ENCODE measurements around the gene RAB11FIP3.

DNA sequence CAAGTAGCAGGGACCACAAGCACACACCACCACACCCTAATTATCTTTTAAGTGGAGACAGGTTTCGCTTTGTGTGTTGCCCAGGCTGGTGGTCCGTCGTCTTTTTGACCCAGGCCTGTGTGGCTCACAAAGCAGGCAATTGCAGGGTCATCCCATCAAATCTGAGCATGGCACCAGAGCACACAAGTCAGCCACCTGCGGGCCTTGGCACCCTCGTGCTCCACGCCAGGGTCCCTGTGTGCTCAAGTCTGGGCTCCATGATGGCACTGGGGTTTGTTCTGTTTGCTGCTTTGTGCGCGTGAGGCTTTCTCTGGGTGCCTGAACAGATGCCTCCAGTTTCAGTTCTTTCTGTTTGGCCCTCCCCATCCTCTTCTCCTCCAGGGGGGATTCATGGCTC, 99.7 kb downstream of the RAB11FIP3 start:
- TF ChIP-seq HDAC1 (CRISPR knock-in tag; IDR thresholded peaks at IDR 0.05) (no peak), HNRNPLL (IDR thresholded peaks at IDR 0.05; ENCODE audit: low read depth, low read length, poor library complexity, severe bottlenecking) (no peak), EP300 (IDR thresholded peaks at IDR 0.05; ENCODE audit: low read depth in 2 of 2, low read length in 2 of 2) (no peak), EP300 (CRISPR knock-in tag; IDR thresholded peaks at IDR 0.05; ENCODE audit: borderline replicate concordance) (no peak)
